Common myeloid progenitor, CD34-positive (primary cell): ENCODE data around the gene CCDC90B.

Source experiments
- CTCF ChIA-PET: fragments of 350-600 bp; sonication (Branson Sonifier 250); formaldehyde crosslinking; loops from one replicate; lab custom pipeline; 2021; ENCODE audit warnings: antibody characterized with exemption; lab: Charles Lee
- POLR2A ChIA-PET: fragments of 350-600 bp; sonication (Branson Sonifier 250); formaldehyde crosslinking; loops from one replicate; lab custom pipeline; 2021; ENCODE audit warnings: antibody characterized with exemption; lab: Charles Lee
- DNase-seq, 3 donors: peaks; one replicate each; pipeline versions ENCODE4 v3.0.0 to v3.0.0-alpha.2; 2013
- H3K27ac ChIP-seq, 2 experiments: 1 replicate in 1 of 2; 2 replicates in 1 of 2; pipeline ENCODE4 v1.7.0; 2013; ENCODE audit warnings: inconsistent platforms in 2 of 2, low read length in 2 of 2, mild to moderate bottlenecking in 2 of 2, low read depth in 1 of 2, moderate library complexity in 1 of 2; ENCODE audit not compliant: severe bottlenecking in 2 of 2, insufficient read depth in 1 of 2, poor library complexity in 1 of 2
- H3K27me3 ChIP-seq, 5 experiments: replicated peaks in 2 of 5; 1 replicate in 3 of 5; 2 replicates in 2 of 5; pipeline versions ENCODE4 v1.6.1 to v1.7.0; 2013; ENCODE audit warnings: low read length in 4 of 5, mild to moderate bottlenecking in 2 of 5, moderate library complexity in 2 of 5, inconsistent platforms in 1 of 5; ENCODE audit not compliant: insufficient read depth in 5 of 5, control insufficient read depth in 4 of 5
- H3K36me3 ChIP-seq, 4 experiments: 1 replicate in 2 of 4; 2 replicates in 2 of 4; pipeline versions ENCODE4 v1.6.1 to v1.7.0; 2013; ENCODE audit warnings: low read length in 3 of 4, control low read depth in 1 of 4, mild to moderate bottlenecking in 1 of 4; ENCODE audit not compliant: control insufficient read depth in 4 of 4, insufficient read depth in 4 of 4
- H3K4me1 ChIP-seq, 4 experiments: 1 replicate in 3 of 4; 2 replicates in 1 of 4; pipeline versions ENCODE4 v1.6.1 to v1.7.1; 2013; ENCODE audit warnings: low read length in 3 of 4, mild to moderate bottlenecking in 3 of 4, control low read depth in 1 of 4, inconsistent platforms in 1 of 4, moderate library complexity in 1 of 4; ENCODE audit not compliant: control insufficient read depth in 4 of 4, insufficient read depth in 4 of 4; ENCODE audit errors: control extremely low read depth in 1 of 4
- H3K4me3 ChIP-seq, 7 experiments: 1 replicate in 4 of 7; 2 replicates in 3 of 7; pipeline versions ENCODE4 v1.5.1 to v1.7.0; 2013; ENCODE audit warnings: mild to moderate bottlenecking in 7 of 7, low read length in 6 of 7, moderate library complexity in 6 of 7, inconsistent platforms in 2 of 7, low read depth in 2 of 7, control low read depth in 1 of 7; ENCODE audit not compliant: insufficient read depth in 4 of 7, control insufficient read depth in 1 of 7; ENCODE audit errors: extremely low read depth in 1 of 7
- H3K9me3 ChIP-seq, 5 experiments: 1 replicate in 4 of 5; 2 replicates in 1 of 5; pipeline versions ENCODE4 v1.6.1 to v1.7.1; 2013; ENCODE audit warnings: low read length in 4 of 5, mild to moderate bottlenecking in 2 of 5, inconsistent platforms in 1 of 5, low read depth in 1 of 5, moderate library complexity in 1 of 5; ENCODE audit not compliant: control insufficient read depth in 4 of 5, insufficient read depth in 2 of 5; ENCODE audit errors: control extremely low read depth in 1 of 5
- WGBS: methylation state at CpG from one replicate; pipeline ENCODE4 v1.1.5; 2013; ENCODE audit not compliant: insufficient coverage; 5-methylcytosine and 5-hydroxymethylcytosine counted together

The CCDC90B gene

DNA sequence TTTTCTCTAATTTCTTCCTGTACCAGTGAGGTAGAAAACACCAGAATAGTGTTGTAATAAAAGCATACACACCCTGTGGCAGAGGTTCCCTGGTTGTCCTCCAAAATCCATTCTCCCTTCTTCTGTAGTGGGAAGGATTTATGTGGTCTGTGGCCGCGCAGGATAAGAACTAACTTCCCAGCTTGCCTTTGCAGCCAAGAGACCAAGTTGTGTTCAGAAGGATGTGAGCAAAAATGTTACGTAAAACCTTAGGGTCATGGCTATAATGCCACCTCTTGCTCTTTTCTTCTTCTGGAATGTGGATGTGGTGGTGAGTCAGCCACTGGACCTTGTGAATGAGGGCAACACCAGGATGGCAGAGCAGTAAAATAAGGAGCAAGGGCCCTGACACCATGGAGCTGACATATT is 28.4 kb downstream of the CCDC90B start:
- WGBS = no CpG with 5 or more reads among the region's 3 CpGs
- no peak overlapping the region for H3K27ac ChIP-seq
- no peaks in the 10 kb centered on the region for H3K27me3 ChIP-seq
- no peak overlapping the region for H3K4me3 ChIP-seq
- CTCF ChIA-PET = interaction anchor here (0.8 to 1.7 kb wide), 4 partner anchors 8 to 24 kb away, joined by 3 to 5 read pairs (median 4); no protein-coding TSS in a partner anchor
- no peaks in the 10 kb centered on the region for H3K9me3 ChIP-seq
- no peak for DNase-seq
- POLR2A ChIA-PET = no interaction called here
- peaks cover 0 to 36% (median 12%) of the 10 kb centered on the region in 4 experiments for H3K36me3 ChIP-seq
- no peaks in the 10 kb centered on the region for H3K4me1 ChIP-seq

DNA sequence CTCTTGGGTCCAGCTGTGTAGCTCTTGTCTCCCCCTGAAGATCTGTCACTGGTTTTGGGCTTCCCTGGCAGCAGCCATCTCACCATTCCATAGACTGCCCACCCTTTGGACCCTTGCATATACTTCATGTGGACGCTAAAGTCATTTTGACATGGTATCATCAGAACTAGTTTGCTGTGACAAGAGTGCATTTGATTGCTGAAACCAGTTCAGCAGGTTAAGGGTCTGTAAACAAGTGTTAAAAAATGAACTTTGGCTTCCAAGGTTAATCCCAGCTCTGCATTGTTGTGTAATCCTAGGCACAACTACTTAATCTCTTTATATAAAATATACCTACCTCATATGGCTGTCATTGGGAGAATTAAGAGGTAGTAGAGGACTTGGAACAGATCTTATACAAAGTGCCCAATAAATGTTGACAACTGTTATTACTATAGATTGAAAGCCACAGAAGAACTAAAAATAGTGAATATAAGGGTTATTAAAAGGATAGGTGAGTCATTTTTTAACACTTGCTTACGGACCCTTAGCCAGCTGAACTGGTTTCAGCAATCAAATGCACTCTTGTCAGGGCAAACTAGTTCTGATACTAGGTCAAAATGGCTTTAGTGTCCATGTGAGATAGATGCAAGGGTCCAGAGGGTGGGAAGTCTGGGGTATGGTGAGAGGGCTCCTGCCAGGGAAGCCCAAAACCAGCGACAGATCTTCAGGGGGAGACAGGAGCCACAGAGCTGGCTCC is 29.4 kb downstream of the CCDC90B start:
- ChIA-PET POLR2A (no interaction called here), CTCF (interaction anchor here (0.7 to 1.7 kb wide), 5 partner anchors 16 to 552 kb away, joined by 3 to 4 read pairs (median 3); no protein-coding TSS in a partner anchor)
- Histone ChIP-seq H3K36me3 (peaks cover 0 to 32% (median 12%) of the 10 kb centered on the region in 4 experiments), H3K4me1 (no peaks in the 10 kb centered on the region), H3K9me3 (no peaks in the 10 kb centered on the region), H3K27ac (no peak overlapping the region), H3K27me3 (no peaks in the 10 kb centered on the region), H3K4me3 (no peak overlapping the region)
- WGBS = 90% methylated on average over 2 of the region's 3 CpGs
- no peak for DNase-seq

DNA sequence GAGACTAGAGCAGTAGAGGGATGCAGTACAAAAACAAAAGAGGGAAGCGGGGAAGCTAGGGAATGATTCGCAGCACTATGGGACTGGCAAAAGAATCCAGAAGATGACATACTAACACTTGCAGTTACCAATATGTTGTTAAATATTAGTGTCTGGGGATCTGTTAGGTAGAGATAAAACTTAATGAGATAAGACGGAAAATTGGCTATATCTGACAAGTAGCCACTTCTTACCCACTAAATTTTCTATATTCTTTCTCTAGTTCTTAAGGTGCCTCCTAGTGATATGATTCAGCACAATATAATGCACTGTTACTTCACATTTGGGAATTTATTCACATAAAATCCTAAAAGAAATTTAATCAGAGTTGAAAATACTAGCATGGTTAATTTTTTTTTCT is 30.8 kb downstream of the CCDC90B start:
- peaks cover 0 to 26% (median 12%) of the 10 kb centered on the region in 4 experiments for H3K36me3 ChIP-seq
- H3K4me1 ChIP-seq = no peaks in the 10 kb centered on the region
- ChIA-PET CTCF (interaction anchor here (0.6 to 1.4 kb wide), 2 partner anchors 15 to 18 kb away, joined by 3 read pairs; no protein-coding TSS in a partner anchor), POLR2A (no interaction called here)
- no peaks in the 10 kb centered on the region for H3K9me3 ChIP-seq
- H3K27me3 ChIP-seq = no peaks in the 10 kb centered on the region
- WGBS = 100% methylated on average over 2 of the region's 3 CpGs
- H3K4me3 ChIP-seq = no peak overlapping the region
- no peak overlapping the region for H3K27ac ChIP-seq
- DNase-seq = no peak

DNA sequence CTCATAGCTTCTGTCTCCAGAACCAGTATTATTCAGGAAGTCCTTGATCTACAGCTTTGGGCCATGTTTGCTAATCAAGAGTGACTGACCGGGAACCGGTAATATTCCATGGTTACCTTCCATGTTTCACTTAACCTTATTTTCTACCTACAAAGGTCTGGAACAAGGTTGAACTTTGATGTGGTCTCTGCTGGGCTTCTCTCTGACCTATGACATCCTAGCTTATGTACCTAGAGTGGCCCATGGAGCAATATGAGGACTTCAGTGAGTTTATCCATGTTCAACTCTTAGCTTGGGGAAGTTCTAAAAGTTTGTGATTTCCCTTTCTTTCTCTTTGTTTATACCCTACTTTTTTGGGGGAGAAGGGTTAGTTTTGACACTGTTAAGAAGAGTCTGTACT is 33.2 kb downstream of the CCDC90B start:
- POLR2A ChIA-PET = no interaction called here
- H3K4me3 ChIP-seq = no peak overlapping the region
- CTCF ChIA-PET = interaction anchor here (0.8 to 1.0 kb wide), 3 partner anchors 9 to 46 kb away, joined by 3 to 4 read pairs (median 3); no protein-coding TSS in a partner anchor

DNA sequence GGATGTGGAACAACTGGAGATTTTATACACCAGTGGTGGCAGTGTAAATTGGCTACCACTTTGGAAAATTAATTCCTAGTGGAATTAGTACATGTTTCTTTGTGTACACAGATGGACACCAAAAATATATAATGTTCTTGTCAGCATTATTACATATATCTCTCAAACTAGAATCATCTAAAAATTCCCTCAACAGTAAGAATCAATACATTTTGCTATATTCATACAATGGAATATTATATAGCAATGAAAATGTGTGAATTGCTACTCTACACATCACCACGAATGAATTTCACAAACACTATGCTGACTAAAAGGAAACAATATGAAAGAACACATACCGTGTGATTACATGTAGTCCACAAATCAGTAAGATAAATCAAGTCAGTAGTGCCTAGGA is 33.9 kb downstream of the CCDC90B start:
- DNase-seq = no peak
- Histone ChIP-seq H3K4me3 (no peak overlapping the region), H3K27ac (no peak overlapping the region), H3K36me3 (peaks cover 0 to 2% (median 0%) of the 10 kb centered on the region in 4 experiments), H3K9me3 (no peaks in the 10 kb centered on the region), H3K4me1 (no peaks in the 10 kb centered on the region), H3K27me3 (no peaks in the 10 kb centered on the region)
- CTCF ChIA-PET = interaction anchor here (0.8 to 1.0 kb wide), 3 partner anchors 9 to 46 kb away, joined by 3 to 4 read pairs (median 3); no protein-coding TSS in a partner anchor
- POLR2A ChIA-PET = no interaction called here
- WGBS = 100% methylated on average over 1 of the region's 2 CpGs

More for the DNA sequence above, 33.2 kb downstream of the CCDC90B start:
- peaks cover 0 to 7% (median 4%) of the 10 kb centered on the region in 4 experiments for H3K36me3 ChIP-seq
- 100% methylated on average over 2 of the region's 2 CpGs for WGBS
- no peaks in the 10 kb centered on the region for H3K9me3 ChIP-seq
- H3K4me1 ChIP-seq = no peaks in the 10 kb centered on the region
- no peaks in the 10 kb centered on the region for H3K27me3 ChIP-seq
- no peak for DNase-seq
- no peak overlapping the region for H3K27ac ChIP-seq

DNA sequence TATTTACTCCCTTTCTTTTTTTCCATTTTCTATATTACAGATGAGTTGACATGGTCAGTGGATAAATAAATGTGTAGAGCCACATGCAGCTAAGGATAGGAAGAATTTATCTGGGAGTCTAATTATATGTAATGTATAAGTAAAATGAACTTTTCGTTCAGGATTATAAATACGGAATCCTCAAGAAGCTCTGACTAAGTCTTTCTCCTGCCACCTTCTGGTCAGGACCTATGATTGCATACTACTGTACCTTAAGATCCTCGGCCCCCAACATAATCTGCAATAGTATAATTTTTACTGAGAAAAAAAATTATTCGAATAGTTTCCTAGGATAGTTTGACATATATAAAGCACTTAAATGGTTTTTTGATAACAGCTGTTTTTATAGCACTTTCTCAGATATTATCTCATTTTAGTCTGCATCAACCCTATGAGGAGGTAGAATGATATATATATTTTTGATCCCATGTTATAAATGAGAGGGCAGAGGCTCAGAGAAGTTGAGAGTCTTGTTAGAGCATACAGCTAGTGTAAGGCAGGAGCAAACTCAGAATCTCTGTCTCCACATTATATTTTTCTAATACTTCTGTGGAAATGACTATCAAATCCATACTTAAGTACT is 36.1 kb downstream of the CCDC90B start:
- H3K27me3 ChIP-seq = no peaks in the 10 kb centered on the region
- DNase-seq = peak; percentile 45 to 72 (median 69)
- CTCF ChIA-PET = interaction anchor here (0.7 to 2.7 kb wide), 27 partner anchors 8 to 570 kb away, joined by 3 to 14 read pairs (median 4); partner anchors contain the start of genes ANKRD42 and PRCP
- no peak overlapping the region for H3K4me3 ChIP-seq
- no peak overlapping the region for H3K27ac ChIP-seq
- H3K36me3 ChIP-seq = no peaks in the 10 kb centered on the region
- H3K4me1 ChIP-seq = no peaks in the 10 kb centered on the region
- WGBS = no CpG with 5 or more reads among the region's 4 CpGs
- H3K9me3 ChIP-seq = no peaks in the 10 kb centered on the region
- POLR2A ChIA-PET = no interaction called here
